Neural progenitor cell (in vitro differentiated cells): ENCODE data around the gene PIAS3.

Experiments
- EZH2 ChIP-seq: fragments of 200-600 bp; sonication (generic); IDR thresholded peaks from 2 replicates; pipeline ENCODE4 v1.6.1; 2017; ENCODE audit warnings: antibody characterized with exemption, mild to moderate bottlenecking, moderate library complexity
- EZH2phosphoT487 ChIP-seq: fragments of 200-600 bp; sonication (generic); IDR thresholded peaks from 2 replicates; pipeline ENCODE4 v1.6.1; 2017; ENCODE audit warnings: antibody characterized with exemption
- TF ChIP-seq, protein P1 (sequence below): fragments of 200-600 bp; sonication (generic); IDR thresholded peaks from 2 replicates; pipeline ENCODE4 v1.5.1; 2017; ENCODE audit warnings: antibody characterized with exemption, mild to moderate bottlenecking

- TF ChIP-seq EZH2 (no peak), EZH2phosphoT487 (no peak)
- TF ChIP-seq, protein P1, sequence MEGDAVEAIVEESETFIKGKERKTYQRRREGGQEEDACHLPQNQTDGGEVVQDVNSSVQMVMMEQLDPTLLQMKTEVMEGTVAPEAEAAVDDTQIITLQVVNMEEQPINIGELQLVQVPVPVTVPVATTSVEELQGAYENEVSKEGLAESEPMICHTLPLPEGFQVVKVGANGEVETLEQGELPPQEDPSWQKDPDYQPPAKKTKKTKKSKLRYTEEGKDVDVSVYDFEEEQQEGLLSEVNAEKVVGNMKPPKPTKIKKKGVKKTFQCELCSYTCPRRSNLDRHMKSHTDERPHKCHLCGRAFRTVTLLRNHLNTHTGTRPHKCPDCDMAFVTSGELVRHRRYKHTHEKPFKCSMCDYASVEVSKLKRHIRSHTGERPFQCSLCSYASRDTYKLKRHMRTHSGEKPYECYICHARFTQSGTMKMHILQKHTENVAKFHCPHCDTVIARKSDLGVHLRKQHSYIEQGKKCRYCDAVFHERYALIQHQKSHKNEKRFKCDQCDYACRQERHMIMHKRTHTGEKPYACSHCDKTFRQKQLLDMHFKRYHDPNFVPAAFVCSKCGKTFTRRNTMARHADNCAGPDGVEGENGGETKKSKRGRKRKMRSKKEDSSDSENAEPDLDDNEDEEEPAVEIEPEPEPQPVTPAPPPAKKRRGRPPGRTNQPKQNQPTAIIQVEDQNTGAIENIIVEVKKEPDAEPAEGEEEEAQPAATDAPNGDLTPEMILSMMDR, result no peak
Observed at GRCh38 chr1:145892486-145893087, 33.7 kb upstream of the PIAS3 start.
